Progenitor cell of endocrine pancreas (in vitro differentiated cells): ENCODE data around the gene IL16. TPM values are rescaled to one million over a fixed set of nuclear protein-coding genes. Genes with fewer than 3 reads are reported as not detected.

Source experiments
- DNase-seq: peaks from one replicate; pipeline ENCODE4 v3.0.0; 2021; ENCODE audit warnings: low spot score; ENCODE audit not compliant: unreplicated experiment
- H3K27ac Mint-ChIP-seq: 2 replicates; pipeline ENCODE4 v1.8.0; 2021; ENCODE audit warnings: mild to moderate bottlenecking, moderate library complexity, mixed read lengths
- H3K27me3 Mint-ChIP-seq: 2 replicates; pipeline ENCODE4 v1.8.0; 2021; ENCODE audit warnings: mixed read lengths
- H3K36me3 Mint-ChIP-seq: 2 replicates; pipeline ENCODE4 v1.8.0; 2022; ENCODE audit warnings: mixed read lengths; ENCODE audit not compliant: insufficient read depth
- H3K4me1 Mint-ChIP-seq: 2 replicates; pipeline ENCODE4 v1.8.0; 2021; ENCODE audit warnings: low read depth, mixed read lengths
- H3K4me3 Mint-ChIP-seq: 2 replicates; pipeline ENCODE4 v1.8.0; 2021; ENCODE audit warnings: low read depth, mild to moderate bottlenecking, moderate library complexity, mixed read lengths
- H3K9me3 Mint-ChIP-seq: 2 replicates; pipeline ENCODE4 v1.8.0; 2021; ENCODE audit warnings: low read depth, mixed read lengths
- total RNA-seq: library from RNA; stranded (reverse); gene quantifications from 2 replicates; pipeline ENCODE4 v1.2.1, GENCODE V29; 2021
- TF ChIP-seq, protein P1 (sequence below): fragments of 200-600 bp; sonication (generic); IDR thresholded peaks from one replicate; pipeline ENCODE4 v1.5.0; 2021; ENCODE audit warnings: antibody characterized with exemption, mild to moderate bottlenecking; ENCODE audit not compliant: unreplicated experiment

The IL16 gene
- total RNA-seq, 1 donor from 2014 or later: 0.38 TPM

- TF ChIP-seq, protein P1, sequence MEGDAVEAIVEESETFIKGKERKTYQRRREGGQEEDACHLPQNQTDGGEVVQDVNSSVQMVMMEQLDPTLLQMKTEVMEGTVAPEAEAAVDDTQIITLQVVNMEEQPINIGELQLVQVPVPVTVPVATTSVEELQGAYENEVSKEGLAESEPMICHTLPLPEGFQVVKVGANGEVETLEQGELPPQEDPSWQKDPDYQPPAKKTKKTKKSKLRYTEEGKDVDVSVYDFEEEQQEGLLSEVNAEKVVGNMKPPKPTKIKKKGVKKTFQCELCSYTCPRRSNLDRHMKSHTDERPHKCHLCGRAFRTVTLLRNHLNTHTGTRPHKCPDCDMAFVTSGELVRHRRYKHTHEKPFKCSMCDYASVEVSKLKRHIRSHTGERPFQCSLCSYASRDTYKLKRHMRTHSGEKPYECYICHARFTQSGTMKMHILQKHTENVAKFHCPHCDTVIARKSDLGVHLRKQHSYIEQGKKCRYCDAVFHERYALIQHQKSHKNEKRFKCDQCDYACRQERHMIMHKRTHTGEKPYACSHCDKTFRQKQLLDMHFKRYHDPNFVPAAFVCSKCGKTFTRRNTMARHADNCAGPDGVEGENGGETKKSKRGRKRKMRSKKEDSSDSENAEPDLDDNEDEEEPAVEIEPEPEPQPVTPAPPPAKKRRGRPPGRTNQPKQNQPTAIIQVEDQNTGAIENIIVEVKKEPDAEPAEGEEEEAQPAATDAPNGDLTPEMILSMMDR: no peak
- DNase-seq: no peak
- Mint-ChIP-seq H3K27ac (no peak overlapping the region), H3K4me3 (no peak overlapping the region), H3K36me3 (no peaks in the 10 kb centered on the region), H3K9me3 (no peaks in the 10 kb centered on the region), H3K27me3 (peaks cover 39% of the 10 kb centered on the region), H3K4me1 (no peaks in the 10 kb centered on the region)
These were observed 10.9 kb upstream of the IL16 start for GRCh38 chr15:81185631-81186295.

- Mint-ChIP-seq H3K27me3 (peaks cover 20% of the 10 kb centered on the region), H3K9me3 (no peaks in the 10 kb centered on the region), H3K4me3 (no peak overlapping the region), H3K4me1 (no peaks in the 10 kb centered on the region), H3K36me3 (no peaks in the 10 kb centered on the region), H3K27ac (no peak overlapping the region)
- no peak for DNase-seq
- TF ChIP-seq, protein P1: no peak
These were observed 8.3 kb upstream of the IL16 start for GRCh38 chr15:81188354-81188753.

DNA sequence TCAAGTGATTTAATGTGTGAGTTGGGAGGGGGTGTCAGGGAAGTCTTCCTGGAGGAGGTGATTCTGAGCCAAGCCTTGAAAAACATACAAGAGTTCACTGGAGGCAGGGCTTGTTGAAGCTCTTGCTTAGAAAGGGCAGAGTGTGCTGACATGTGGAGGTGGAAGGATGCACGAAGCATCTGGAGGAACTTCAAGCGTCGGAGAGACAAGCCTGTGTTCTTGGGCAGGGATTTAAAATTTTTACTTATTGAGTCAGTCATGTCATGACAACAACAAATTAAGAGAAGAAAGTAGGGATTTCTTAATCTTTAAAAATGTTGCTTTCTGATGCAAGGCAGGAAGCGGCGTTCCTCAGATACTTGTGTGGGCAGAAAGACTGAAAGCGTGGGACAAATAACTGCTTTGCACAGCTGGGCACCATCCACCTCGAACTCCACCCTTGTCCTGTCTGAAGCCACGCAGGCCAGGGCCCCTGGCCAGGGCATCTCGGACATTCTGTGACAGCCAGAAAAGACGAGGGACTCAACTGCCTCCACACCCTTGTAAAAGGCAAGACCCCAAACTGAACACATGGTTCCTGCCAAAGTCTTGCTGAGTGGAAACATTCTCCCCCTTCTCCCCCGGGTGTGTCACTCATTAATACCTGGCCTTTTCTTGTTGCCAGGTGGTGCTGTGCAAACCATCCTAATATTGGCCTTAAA, 6.9 kb upstream of the IL16 start:
- no peak overlapping the region for H3K27ac Mint-ChIP-seq
- H3K4me3 Mint-ChIP-seq: no peak overlapping the region
- peaks cover 12% of the 10 kb centered on the region for H3K27me3 Mint-ChIP-seq
- no peak for DNase-seq
- TF ChIP-seq, protein P1: no peak
- no peaks in the 10 kb centered on the region for H3K36me3 Mint-ChIP-seq
- H3K4me1 Mint-ChIP-seq: no peaks in the 10 kb centered on the region
- no peaks in the 10 kb centered on the region for H3K9me3 Mint-ChIP-seq

DNA sequence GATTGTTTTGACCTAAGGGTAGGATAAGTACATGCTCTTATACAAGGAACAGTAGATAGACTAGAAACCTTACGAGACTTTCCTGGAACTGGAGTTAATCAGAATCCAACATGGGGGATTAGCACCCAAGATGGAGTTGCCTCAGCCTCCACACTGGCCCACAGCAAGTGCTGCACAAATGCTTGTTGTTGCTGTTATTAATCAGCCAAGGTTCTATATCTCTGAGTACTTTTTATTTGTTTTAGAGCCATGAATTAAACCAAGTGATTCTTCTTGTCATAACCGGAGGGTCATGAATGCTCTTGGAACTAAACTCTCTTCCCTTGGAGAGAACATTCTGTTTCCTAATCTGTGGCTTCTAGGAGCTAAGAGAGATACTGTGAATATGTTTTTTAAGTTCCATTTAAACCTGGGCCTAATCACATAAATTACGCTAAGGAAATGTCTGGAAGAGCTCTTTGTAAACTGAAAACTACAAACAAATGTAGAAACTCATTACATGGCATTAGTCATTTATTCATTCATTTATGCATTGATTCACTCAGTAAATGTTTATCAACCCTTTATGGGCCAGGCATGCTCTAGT, 5.7 kb upstream of the IL16 start:
- H3K9me3 Mint-ChIP-seq: no peaks in the 10 kb centered on the region
- no peak overlapping the region for H3K27ac Mint-ChIP-seq
- no peaks in the 10 kb centered on the region for H3K36me3 Mint-ChIP-seq
- H3K4me1 Mint-ChIP-seq: no peaks in the 10 kb centered on the region
- H3K27me3 Mint-ChIP-seq: peaks cover 19% of the 10 kb centered on the region
- no peak for DNase-seq
- TF ChIP-seq, protein P1: no peak
- no peak overlapping the region for H3K4me3 Mint-ChIP-seq

- DNase-seq: no peak
- no peak overlapping the region for H3K27ac Mint-ChIP-seq
- no peaks in the 10 kb centered on the region for H3K9me3 Mint-ChIP-seq
- H3K36me3 Mint-ChIP-seq: no peaks in the 10 kb centered on the region
- no peak overlapping the region for H3K4me3 Mint-ChIP-seq
- TF ChIP-seq, protein P1: no peak
- H3K27me3 Mint-ChIP-seq: peaks cover 19% of the 10 kb centered on the region
- H3K4me1 Mint-ChIP-seq: no peaks in the 10 kb centered on the region
These were observed 5.0 kb upstream of the IL16 start for GRCh38 chr15:81191701-81192100.
